Measurements from ENCODE around the gene CAPN14. TPM values are rescaled to one million over a fixed set of nuclear protein-coding genes. Genes with fewer than 3 reads are reported as not detected.
A peak's percentile ranks its signal among the peaks of the same experiment; 100 is the strongest.

CAPN14 gene
- total RNA-seq, 1 donor from 2014 or later = not detected

- DNase-seq (ENCODE audit: low spot score) = no peak
- no peak for ATAC-seq
These were observed 67.1 kb downstream of the CAPN14 start for GRCh38 chr2:31150120-31150670.

DNA sequence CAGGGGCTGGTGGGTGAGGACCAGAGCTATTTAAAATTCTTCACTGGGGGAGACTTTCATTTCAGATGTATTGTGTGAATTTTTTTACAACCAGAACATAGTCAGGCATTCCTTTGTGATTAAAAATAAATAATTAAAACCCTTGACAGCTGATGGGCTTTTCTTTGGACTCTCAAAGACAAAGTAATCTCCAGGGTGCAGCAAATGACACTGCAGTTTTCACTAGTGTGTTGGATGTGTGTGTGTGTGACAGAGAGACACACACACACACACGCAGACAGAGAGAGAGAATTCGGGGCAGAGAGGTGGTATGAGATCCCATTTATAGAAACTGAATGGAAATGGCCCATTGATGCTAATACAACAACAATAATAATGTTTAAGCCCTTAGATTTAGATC is 68.8 kb downstream of the CAPN14 start:
- DNase-seq (ENCODE audit: low spot score) (no peak), ATAC-seq (no peak)

- ATAC-seq (no peak), DNase-seq (ENCODE audit: low spot score) (no peak)
These were observed 69.7 kb downstream of the CAPN14 start for GRCh38 chr2:31147645-31148044.

DNA sequence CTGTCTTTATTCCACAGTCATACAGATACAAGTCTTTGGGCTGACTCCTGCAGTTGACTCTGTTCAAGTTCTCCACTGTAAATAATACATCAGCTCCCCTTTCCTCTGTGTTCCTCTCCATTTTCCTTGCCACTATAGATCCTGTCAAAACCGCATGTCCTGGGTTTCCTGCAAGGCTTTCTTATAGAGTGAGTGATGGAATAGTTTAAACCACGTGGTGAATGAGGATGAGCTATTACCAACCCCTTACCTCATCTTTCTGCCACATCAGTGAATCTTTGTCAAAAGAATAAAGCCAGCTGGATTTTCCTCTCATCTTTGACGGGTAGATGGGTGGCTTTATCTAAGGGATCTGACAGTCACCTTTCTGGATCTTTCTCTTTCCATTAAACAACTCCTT is 75.2 kb downstream of the CAPN14 start:
- ATAC-seq = no peak
- no peak for DNase-seq (ENCODE audit: low spot score)

DNA sequence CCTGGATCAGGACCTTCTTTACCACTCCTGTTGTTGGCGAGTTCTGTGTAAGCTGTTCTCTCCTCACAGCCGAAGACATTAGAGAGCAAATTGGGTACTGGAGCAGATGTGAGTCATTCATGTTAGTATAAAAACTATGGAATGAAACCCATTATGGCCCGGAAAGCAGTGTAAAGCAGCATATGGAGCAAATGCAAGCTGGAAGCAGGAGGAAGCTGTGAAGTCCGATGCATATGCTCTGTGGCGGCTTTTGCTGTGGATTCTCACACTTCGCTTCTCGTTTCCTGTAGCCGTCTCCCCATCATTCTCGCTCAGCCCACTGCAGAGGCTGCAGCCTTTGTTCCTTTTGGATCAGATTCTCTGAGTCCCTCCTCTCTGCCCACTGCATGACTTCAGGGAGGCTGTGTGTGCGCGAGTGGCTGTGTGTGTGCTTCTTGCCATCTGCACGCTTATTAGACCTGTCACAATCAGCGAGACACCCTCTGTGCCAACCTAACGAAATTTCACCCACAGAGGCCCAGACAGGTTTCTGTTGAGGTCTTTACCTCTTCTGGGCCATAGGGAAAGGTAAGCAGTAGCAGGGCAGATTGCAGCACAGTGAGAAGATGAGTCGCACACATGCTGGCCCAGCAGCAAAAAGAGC is 75.8 kb downstream of the CAPN14 start:
- DNase-seq (ENCODE audit: low spot score) (no peak), ATAC-seq (no peak)

DNA sequence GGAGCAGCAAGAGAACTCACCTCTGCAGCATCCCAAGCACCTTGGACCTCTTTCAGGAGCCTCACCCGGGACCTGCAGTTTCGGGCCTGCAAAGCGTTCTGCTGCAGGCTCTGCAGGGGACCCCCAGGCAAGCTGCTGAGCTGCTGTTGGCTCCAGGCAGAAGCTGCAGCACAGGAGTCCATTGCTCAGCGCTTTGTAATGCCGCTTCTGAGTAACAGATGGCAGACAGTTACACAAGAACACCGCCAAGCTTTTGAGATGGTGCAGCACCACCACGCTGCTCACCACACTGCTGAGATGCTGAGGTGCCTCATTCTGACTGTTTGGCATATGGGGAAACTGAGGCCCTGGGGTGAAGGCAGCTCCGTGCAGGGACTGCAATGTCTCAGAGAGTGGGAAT is 77.2 kb downstream of the CAPN14 start:
- DNase-seq (ENCODE audit: low spot score) = no peak

GRCh38 chr2:31139671-31140070 is 77.6 kb downstream of the CAPN14 start:
- ATAC-seq (no peak), DNase-seq (ENCODE audit: low spot score) (no peak)

More for the DNA sequence above, 77.2 kb downstream of the CAPN14 start:
- no peak for ATAC-seq

DNA sequence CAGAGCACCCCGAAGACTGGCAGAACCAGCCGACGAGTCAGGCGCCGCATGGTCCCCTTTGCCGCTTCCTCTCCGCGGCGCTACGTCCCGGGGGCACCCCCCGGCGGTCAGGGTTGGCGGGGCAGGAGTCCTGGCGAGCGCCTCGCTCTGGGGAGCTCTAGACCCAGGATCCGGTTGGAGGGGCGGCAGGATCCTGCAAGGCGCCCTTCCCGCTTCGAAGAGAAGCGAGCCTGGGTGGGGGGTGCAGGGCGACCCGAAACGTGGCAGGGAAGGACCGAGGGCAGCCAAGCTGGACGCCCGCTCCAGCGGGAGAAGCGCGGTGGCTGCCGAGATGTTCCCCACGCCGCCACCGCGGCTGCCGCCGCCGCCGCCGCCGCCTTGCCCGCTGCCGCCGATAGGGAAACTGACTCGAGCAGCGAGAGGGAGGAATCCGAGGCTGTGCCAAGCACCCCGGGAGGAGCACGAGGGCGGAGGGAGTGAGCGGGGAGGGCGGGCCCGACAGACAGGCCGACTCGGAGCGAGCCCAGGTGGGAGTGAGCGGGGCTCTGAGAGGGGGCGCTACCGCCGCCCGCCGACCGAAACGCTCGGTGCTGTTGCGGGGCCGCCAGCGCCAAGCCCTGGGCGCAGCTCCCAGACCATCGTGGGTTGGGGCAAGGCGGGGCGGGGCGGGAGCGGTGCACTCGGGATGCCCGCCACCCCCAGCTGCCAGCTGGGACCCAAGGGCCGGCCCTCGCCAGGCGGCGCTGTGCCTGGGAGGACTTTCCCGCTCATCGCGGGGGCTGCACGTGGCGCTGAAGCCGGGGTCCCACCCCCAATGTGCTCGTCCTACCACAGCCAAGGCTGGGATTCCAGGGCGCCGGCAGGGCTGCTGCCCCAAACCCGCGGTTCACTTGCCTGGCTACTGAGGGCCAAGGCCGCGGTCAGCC is 79.0 kb downstream of the CAPN14 start, which contains the start of gene GALNT14:
Gene GALNT14 (minus strand): TSS at position 404 of the 926 bp plus-strand sequence. CDS start 354 bp downstream, at position 50.
- DNase-seq (ENCODE audit: low spot score) (peak; percentile 53), ATAC-seq (peak; percentile 72)

- ATAC-seq = peak; percentile 43
- no peak for DNase-seq (ENCODE audit: low spot score)
These were observed 79.9 kb downstream of the CAPN14 start for GRCh38 chr2:31137211-31138036.

- DNase-seq (ENCODE audit: low spot score) (no peak), ATAC-seq (no peak)
These were observed 80.6 kb downstream of the CAPN14 start for GRCh38 chr2:31136732-31137131.

DNA sequence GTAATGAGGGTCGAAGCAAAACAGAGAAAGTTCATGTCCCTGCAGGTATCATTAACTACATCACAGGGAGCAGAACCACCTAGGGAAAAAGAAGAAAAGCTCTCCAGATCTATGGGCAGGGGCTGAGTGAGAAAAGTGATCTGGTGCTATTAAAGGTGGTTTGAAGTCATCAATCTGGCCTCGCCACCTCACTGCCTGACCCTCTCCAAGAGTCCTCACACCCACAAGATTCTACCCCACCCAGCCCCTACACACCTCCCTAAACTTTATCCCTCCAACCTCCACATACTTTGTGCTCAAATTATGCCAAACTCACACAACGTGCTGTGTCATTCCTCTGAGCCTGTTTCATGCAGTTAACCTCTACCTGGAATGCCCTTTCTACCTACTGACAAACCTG is 81.3 kb downstream of the CAPN14 start:
- ATAC-seq = no peak
- no peak for DNase-seq (ENCODE audit: low spot score)

DNA sequence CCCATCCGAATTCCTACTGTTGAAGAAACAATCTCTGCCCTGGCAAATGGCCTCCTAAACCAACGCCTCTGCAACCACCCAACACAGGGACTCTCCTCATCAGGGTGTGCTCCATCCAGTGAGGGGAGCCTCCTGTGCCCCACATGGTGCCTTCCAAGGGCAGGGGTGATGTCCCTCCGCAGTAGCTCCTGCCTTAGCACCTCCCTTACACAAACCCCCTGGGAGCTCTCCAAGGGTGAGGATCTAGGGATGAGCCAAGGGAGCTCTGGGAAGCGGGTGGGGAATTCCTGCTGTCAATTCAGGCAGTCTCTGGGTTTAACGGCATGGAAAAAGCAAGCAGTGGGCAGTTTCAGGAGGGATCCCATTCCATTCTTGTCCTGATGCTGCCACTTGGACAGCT is 82.8 kb downstream of the CAPN14 start:
- ATAC-seq = no peak

GRCh38 chr2:31132786-31133185 is 84.5 kb downstream of the CAPN14 start:
- DNase-seq (ENCODE audit: low spot score) (no peak), ATAC-seq (no peak)

More for the DNA sequence above, 82.8 kb downstream of the CAPN14 start:
- DNase-seq (ENCODE audit: low spot score) = no peak

GRCh38 chr2:31131871-31132270 is 85.4 kb downstream of the CAPN14 start:
- DNase-seq (ENCODE audit: low spot score) (no peak), ATAC-seq (no peak)

GRCh38 chr2:31129375-31130171 is 87.7 kb downstream of the CAPN14 start:
- DNase-seq (ENCODE audit: low spot score) (no peak), ATAC-seq (no peak)

GRCh38 chr2:31127931-31128330 is 89.4 kb downstream of the CAPN14 start:
- no peak for ATAC-seq
- DNase-seq (ENCODE audit: low spot score) = no peak

- no peak for DNase-seq (ENCODE audit: low spot score)
- no peak for ATAC-seq
These were observed 91.2 kb downstream of the CAPN14 start for GRCh38 chr2:31125918-31126695.

DNA sequence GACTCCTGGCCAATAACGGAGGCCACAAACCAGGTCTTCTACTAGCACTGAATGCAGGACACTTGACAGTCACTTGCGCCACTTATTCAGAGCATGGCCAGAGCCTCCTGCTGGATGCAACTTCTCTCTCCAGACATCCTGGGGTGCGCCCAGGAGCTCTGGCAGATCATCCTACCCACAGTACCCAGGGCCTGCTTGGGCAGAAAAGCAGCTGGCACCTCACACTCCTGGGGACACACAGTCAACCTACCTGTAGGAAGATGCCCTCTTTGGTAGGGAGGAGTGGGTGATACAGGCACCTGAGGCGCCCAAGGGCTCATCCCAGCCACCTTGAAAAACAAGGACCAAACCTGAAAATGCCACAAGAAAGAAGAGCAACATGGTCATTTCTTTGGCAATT is 92.4 kb downstream of the CAPN14 start:
- ATAC-seq (no peak), DNase-seq (ENCODE audit: low spot score) (no peak)

All from left lobe of liver (tissue), 2 donors.